IMR-90 (cell line): ENCODE results near the gene PTPRN2. TPM values are rescaled to one million over a fixed set of nuclear protein-coding genes. Genes with fewer than 3 reads are reported as not detected.

Experiments used
- ATAC-seq: fragments of 200-7000 bp; cut with Tn5 transposase; 2 replicates; pipeline ENCODE4 v1.9.1; 2020; ENCODE audit warnings: low read depth, mild to moderate bottlenecking, moderate library complexity
- BruUV-seq: library from RNA; stranded (reverse); fragments of 400-500 nt; replicated peaks from 2 replicates; lab custom pipeline; 2021; lab: Mats Ljungman, UMichigan
- CTCF ChIA-PET: fragments of 300-600 bp; formaldehyde crosslinking; extraction: SDS; loops from one replicate; lab custom pipeline; 2021; ENCODE audit warnings: antibody characterized with exemption; lab: Yijun Ruan, JAX
- POLR2A ChIA-PET: fragments of 300-600 bp; sonication (Branson Sonifier 250); formaldehyde crosslinking; loops from one replicate; lab custom pipeline; 2022; ENCODE audit warnings: antibody characterized with exemption; ENCODE audit not compliant: unreplicated experiment; lab: Charles Lee
- DNase-seq: peaks from one replicate; pipeline ENCODE4 v3.0.0; 2013
- H2AFZ ChIP-seq: replicated peaks from 2 replicates; pipeline ENCODE3; 2013; ENCODE audit warnings: low read length, mild to moderate bottlenecking; ENCODE audit not compliant: poor library complexity
- H2AK5ac ChIP-seq: 2 replicates; pipeline ENCODE4 v1.6.1; 2013; ENCODE audit warnings: low read depth, low read length, inconsistent platforms
- H2AK9ac ChIP-seq: replicated peaks from 2 replicates; pipeline ENCODE3; 2013; ENCODE audit warnings: mild to moderate bottlenecking, low read depth, low read length, moderate library complexity; ENCODE audit not compliant: poor library complexity
- H2BK120ac ChIP-seq: 2 replicates; pipeline ENCODE4 v1.6.1; 2013; ENCODE audit warnings: low read depth, low read length, inconsistent platforms
- H2BK15ac ChIP-seq: 3 replicates; pipeline ENCODE4 v1.6.1; 2013; ENCODE audit warnings: low read depth, low read length, inconsistent platforms
- H2BK20ac ChIP-seq: 2 replicates; pipeline ENCODE4 v1.6.1; 2013; ENCODE audit warnings: low read depth, mild to moderate bottlenecking, inconsistent platforms, low read length, moderate library complexity
- H2BK5ac ChIP-seq: 2 replicates; pipeline ENCODE4 v1.6.1; 2013; ENCODE audit warnings: mild to moderate bottlenecking, low read depth, low read length, inconsistent platforms; ENCODE audit not compliant: poor library complexity, severe bottlenecking
- H3K14ac ChIP-seq: replicated peaks from 2 replicates; pipeline ENCODE4 v1.6.1; 2013; ENCODE audit warnings: low read depth, low read length, inconsistent platforms
- H3K18ac ChIP-seq: 2 replicates; pipeline ENCODE4 v1.6.1; 2013; ENCODE audit warnings: low read depth, low read length, control low read depth
- H3K23ac ChIP-seq: 2 replicates; pipeline ENCODE4 v1.6.1; 2013; ENCODE audit warnings: low read depth, low read length, inconsistent platforms
- H3K27ac ChIP-seq: 2 replicates; pipeline ENCODE4 v1.5.1; 2013; ENCODE audit warnings: mild to moderate bottlenecking, control low read depth, low read length; ENCODE audit not compliant: insufficient read depth
- H3K27me3 ChIP-seq: 2 replicates; pipeline ENCODE4 v1.6.1; 2013; ENCODE audit warnings: low read length; ENCODE audit not compliant: control insufficient read depth, insufficient read depth
- H3K36me3 ChIP-seq: 2 replicates; pipeline ENCODE4 v1.6.1; 2013; ENCODE audit warnings: low read length, mixed read lengths; ENCODE audit not compliant: control insufficient read depth, insufficient read depth
- H3K4ac ChIP-seq: 2 replicates; pipeline ENCODE4 v1.6.1; 2013; ENCODE audit warnings: low read depth, low read length, inconsistent platforms
- H3K4me1 ChIP-seq: 2 replicates; pipeline ENCODE4 v1.6.1; 2013; ENCODE audit warnings: low read length, mixed read lengths; ENCODE audit not compliant: control insufficient read depth, insufficient read depth
- H3K4me2 ChIP-seq: 2 replicates; pipeline ENCODE4 v1.6.1; 2013; ENCODE audit warnings: low read depth, mild to moderate bottlenecking, control low read depth, low read length, moderate library complexity
- H3K4me3 ChIP-seq: 2 replicates; pipeline ENCODE4 v1.5.1; 2013; ENCODE audit warnings: low read depth, mild to moderate bottlenecking, control low read depth, low read length, moderate library complexity; ENCODE audit not compliant: insufficient read depth
- H3K56ac ChIP-seq: 2 replicates; pipeline ENCODE4 v1.6.1; 2013; ENCODE audit warnings: low read length, inconsistent platforms; ENCODE audit not compliant: insufficient read depth; ENCODE audit errors: extremely low read depth
- H3K79me1 ChIP-seq, 2 experiments: 2 replicates each; pipeline ENCODE4 v1.6.1; 2013; ENCODE audit warnings: low read length in 2 of 2, inconsistent platforms in 1 of 2, low read depth in 1 of 2
- H3K9ac ChIP-seq: 2 replicates; pipeline ENCODE4 v1.6.1; 2013; ENCODE audit warnings: low read depth, low read length, control low read depth
- H3K9me1 ChIP-seq: 2 replicates; pipeline ENCODE4 v1.6.1; 2013; ENCODE audit warnings: low read length, inconsistent platforms; ENCODE audit not compliant: insufficient read depth
- H3K9me3 ChIP-seq: 2 replicates; pipeline ENCODE4 v1.6.1; 2013; ENCODE audit warnings: low read length; ENCODE audit not compliant: control insufficient read depth, insufficient read depth
- H4K20me1 ChIP-seq: 2 replicates; pipeline ENCODE4 v1.6.1; 2013; ENCODE audit warnings: low read length, inconsistent platforms; ENCODE audit not compliant: insufficient read depth
- H4K5ac ChIP-seq: 2 replicates; pipeline ENCODE4 v1.6.1; 2013; ENCODE audit warnings: mild to moderate bottlenecking, low read depth, low read length, control low read depth
- H4K8ac ChIP-seq, 2 experiments: 2 replicates each; pipeline ENCODE4 v1.6.1; 2013; ENCODE audit warnings: low read depth in 2 of 2, low read length in 2 of 2, control low read depth in 1 of 2, inconsistent platforms in 1 of 2
- H4K91ac ChIP-seq: 2 replicates; pipeline ENCODE4 v1.6.1; 2013; ENCODE audit warnings: low read depth, low read length, inconsistent platforms; ENCODE audit not compliant: insufficient read depth
- BHLHE40 ChIP-seq: fragments of 150-350 bp; IDR thresholded peaks from 2 replicates; pipeline ENCODE4 v1.6.1; 2016; ENCODE audit warnings: mild to moderate bottlenecking, low read depth, low read length
- CEBPB ChIP-seq: IDR thresholded peaks from 2 replicates; pipeline ENCODE4 v1.6.1; 2012; ENCODE audit warnings: low read depth, low read length, improper control_type of control experiment
- CHD1 ChIP-seq: IDR thresholded peaks from 2 replicates; pipeline ENCODE4 v1.6.1; 2012; ENCODE audit warnings: low read depth, low read length, improper control_type of control experiment
- CTCF ChIP-seq: conservative IDR thresholded peaks from 2 replicates; pipeline ENCODE4 v1.5.1; 2012; ENCODE audit warnings: mild to moderate bottlenecking, low read depth, low read length, improper control_type of control experiment
- ELK1 ChIP-seq: fragments of 150-350 bp; IDR thresholded peaks from 2 replicates; pipeline ENCODE4 v1.6.1; 2016; ENCODE audit warnings: low read depth, mild to moderate bottlenecking, low read length, moderate library complexity, borderline replicate concordance
- FOS ChIP-seq: fragments of 150-350 bp; IDR thresholded peaks from 2 replicates; pipeline ENCODE4 v1.6.1; 2016; ENCODE audit warnings: low read depth, low read length
- MAFK ChIP-seq: IDR thresholded peaks from 2 replicates; pipeline ENCODE4 v1.6.1; 2012; ENCODE audit warnings: low read depth, low read length, improper control_type of control experiment
- MAZ ChIP-seq: IDR thresholded peaks from 2 replicates; pipeline ENCODE4 v1.6.1; 2012; ENCODE audit warnings: low read depth, mild to moderate bottlenecking, low read length, improper control_type of control experiment, moderate library complexity, borderline replicate concordance
- MXI1 ChIP-seq: IDR thresholded peaks from 2 replicates; pipeline ENCODE4 v1.6.1; 2012; ENCODE audit warnings: low read depth, mild to moderate bottlenecking, low read length, moderate library complexity, borderline replicate concordance
- NFE2L2 ChIP-seq: fragments of 150-350 bp; IDR thresholded peaks from 2 replicates; pipeline ENCODE4 v1.6.1; 2016; ENCODE audit warnings: low read depth, mild to moderate bottlenecking, low read length
- POLR2A ChIP-seq: IDR thresholded peaks from 2 replicates; pipeline ENCODE4 v1.6.1; 2012; ENCODE audit warnings: mild to moderate bottlenecking, low read depth, low read length
- RAD21 ChIP-seq: IDR thresholded peaks from 2 replicates; pipeline ENCODE4 v1.6.1; 2012; ENCODE audit warnings: low read length, improper control_type of control experiment
- RCOR1 ChIP-seq: IDR thresholded peaks from 2 replicates; pipeline ENCODE4 v1.6.1; 2012; ENCODE audit warnings: mild to moderate bottlenecking, low read length, improper control_type of control experiment; ENCODE audit not compliant: insufficient replicate concordance
- RFX5 ChIP-seq: IDR thresholded peaks from 2 replicates; pipeline ENCODE4 v1.8.0; 2012; ENCODE audit warnings: low read depth, mild to moderate bottlenecking, low read length, moderate library complexity
- SMC3 ChIP-seq: fragments of 150-350 bp; IDR thresholded peaks from 2 replicates; pipeline ENCODE4 v1.6.1; 2016; ENCODE audit warnings: low read depth, mild to moderate bottlenecking, antibody characterized with exemption, low read length, moderate library complexity
- USF2 ChIP-seq: fragments of 150-350 bp; IDR thresholded peaks from 2 replicates; pipeline ENCODE4 v1.6.1; 2017; ENCODE audit warnings: mild to moderate bottlenecking, antibody characterized with exemption, low read length, low read depth
- WGBS, 2 experiments: methylation state at CpG; one replicate each; pipeline versions ENCODE4 v1.1.5 to v1.1.7; 2013; ENCODE audit warnings: missing lambda C conversion rate in 2 of 2; ENCODE audit not compliant: insufficient read length in 1 of 2; ENCODE audit errors: extremely low coverage in 2 of 2; 5-methylcytosine and 5-hydroxymethylcytosine counted together
- dilution Hi-C: fragments of 300-500 bp; cut with HindIII; formaldehyde crosslinking; loops from one replicate; pipeline ENCODE4 v1.14.3; 2018; ENCODE audit warnings: low sequenced_read_pairs; ENCODE audit not compliant: unreplicated experiment
- in situ Hi-C: fragments of 300-500 bp; cut with MboI; formaldehyde crosslinking; loops from 3 replicates; pipeline ENCODE4 v1.14.3; 2019; ENCODE audit warnings: low sequenced_read_pairs, inconsistent platforms, mixed read lengths
- intact Hi-C: fragments of 100-400 bp; cut with micrococcal nuclease; formaldehyde crosslinking; loops from 2 replicates; pipeline ENCODE4 v1.10.0; 2022
- polyA plus RNA-seq, 3 experiments: library from polyadenylated mRNA; depleted of rRNA; stranded (reverse); fragments of >200 nt; gene quantifications; 2 replicates each; pipeline ENCODE4 v1.2.3, GENCODE V29; 2012; ENCODE audit warnings: low replicate concordance in 1 of 3
- total RNA-seq: library from RNA; depleted of rRNA; stranded (reverse); fragments of >200 nt; gene quantifications from 2 replicates; pipeline ENCODE4 v1.2.3, GENCODE V29; 2012

The PTPRN2 gene
- total and polyA plus RNA-seq, 2 of the 4 experiments (the other 2 are of a cell fraction), result 0.03 TPM; not detected in 1

- no peak for ATAC-seq
- no peak overlapping the region for H3K4me2 ChIP-seq
- no peak overlapping the region for H2AFZ ChIP-seq
- no peak overlapping the region for H3K4ac ChIP-seq
- H4K91ac ChIP-seq, result no peak overlapping the region
- H3K27ac ChIP-seq, result no peak overlapping the region
- no peaks in the 10 kb centered on the region for H3K9me1 ChIP-seq
- H3K4me1 ChIP-seq, result no peaks in the 10 kb centered on the region
- in situ Hi-C loops, result no loop called here
- DNase-seq, result no peak
- WGBS, 2 experiments, result 96% methylated on average over 4 of the region's 10 CpGs; no CpG with 5 or more reads in 1 of the 2 experiments
- no peak overlapping the region for H2BK5ac ChIP-seq
- dilution Hi-C loops, result no loop called here
- H3K79me1 ChIP-seq, result no peaks in the 10 kb centered on the region
- BruUV-seq, result no TSS peak
- H3K27me3 ChIP-seq, result no peaks in the 10 kb centered on the region
- no peak overlapping the region for H3K23ac ChIP-seq
- H2BK15ac ChIP-seq, result no peak overlapping the region
- POLR2A ChIA-PET, result no interaction called here
- H3K14ac ChIP-seq, result no peak overlapping the region
- H4K5ac ChIP-seq, result no peak overlapping the region
- CTCF ChIA-PET, result no interaction called here
- no peak overlapping the region for H3K56ac ChIP-seq
- no peaks in the 10 kb centered on the region for H4K20me1 ChIP-seq
- no peaks in the 10 kb centered on the region for H3K36me3 ChIP-seq
- no peak overlapping the region for H3K4me3 ChIP-seq
- no peak overlapping the region for H4K8ac ChIP-seq
- no peak for TF ChIP-seq CEBPB
- no peak for TF ChIP-seq MAZ
- no peak for TF ChIP-seq MXI1
- no peak for TF ChIP-seq RFX5
- TF ChIP-seq RCOR1, result no peak
- no peak for TF ChIP-seq CHD1
- TF ChIP-seq USF2, result no peak
- no peak for TF ChIP-seq MAFK
- no peak for TF ChIP-seq ELK1
- TF ChIP-seq CTCF, result no peak
- no peak for TF ChIP-seq RAD21
- TF ChIP-seq SMC3, result no peak
- TF ChIP-seq NFE2L2, result no peak
- TF ChIP-seq BHLHE40, result no peak
- no peak for TF ChIP-seq POLR2A
- no peak for TF ChIP-seq FOS
- no peak overlapping the region for H2BK20ac ChIP-seq
- peaks cover 57% of the 10 kb centered on the region for H3K9me3 ChIP-seq
- H3K9ac ChIP-seq, result no peak overlapping the region
- intact Hi-C loops, result no loop called here
- H3K18ac ChIP-seq, result no peak overlapping the region
- no peak overlapping the region for H2AK5ac ChIP-seq
- H2BK120ac ChIP-seq, result no peak overlapping the region
- no peak overlapping the region for H2AK9ac ChIP-seq
These were observed 457.6 kb downstream of the PTPRN2 start for GRCh38 chr7:158130023-158130409.
